WTC11 (cell line): ENCODE data around the gene CREB3L1. TPM values are rescaled to one million over a fixed set of nuclear protein-coding genes. Genes with fewer than 3 reads are reported as not detected.

ENCODE experiments used
- ATAC-seq: fragments of 200-7000 bp; cut with Tn5 transposase; 2 replicates; pipeline ENCODE4 v1.10.0; 2021; ENCODE audit warnings: mild to moderate bottlenecking, moderate library complexity
- CTCF ChIA-PET: fragments of 300-600 bp; sonication (Branson Sonifier 250); formaldehyde crosslinking; loops from one replicate; lab custom pipeline; 2021; ENCODE audit warnings: antibody characterized with exemption; lab: Charles Lee
- POLR2A ChIA-PET: fragments of 350-600 bp; sonication (Branson Sonifier 250); formaldehyde crosslinking; loops from one replicate; lab custom pipeline; 2021; ENCODE audit warnings: antibody characterized with exemption; lab: Charles Lee
- DNase-seq: peaks from one replicate; pipeline ENCODE4 v3.0.0; 2021; ENCODE audit warnings: low spot score
- H3K27ac Mint-ChIP-seq: 2 replicates; pipeline ENCODE4 v1.8.0; 2021; ENCODE audit warnings: mixed read lengths
- H3K27me3 Mint-ChIP-seq: 2 replicates; pipeline ENCODE4 v1.8.0; 2021; ENCODE audit warnings: low read depth, mild to moderate bottlenecking, moderate library complexity, mixed read lengths
- H3K36me3 Mint-ChIP-seq: 2 replicates; pipeline ENCODE4 v1.8.0; 2021; ENCODE audit warnings: mixed read lengths
- H3K4me1 Mint-ChIP-seq: 2 replicates; pipeline ENCODE4 v1.8.0; 2022; ENCODE audit warnings: mixed read lengths
- H3K4me3 Mint-ChIP-seq: 2 replicates; pipeline ENCODE4 v1.8.0; 2021; ENCODE audit warnings: mild to moderate bottlenecking, moderate library complexity, mixed read lengths
- H3K9me3 Mint-ChIP-seq: 2 replicates; pipeline ENCODE4 v1.8.0; 2021; ENCODE audit warnings: mixed read lengths
- GABPB1 ChIP-seq: sonication (generic); formaldehyde crosslinking; IDR thresholded peaks from 2 replicates; pipeline ENCODE4 v1.8.1; 2023; ENCODE audit warnings: mild to moderate bottlenecking, missing genetic modification reagents
- GRHL2 ChIP-seq: fragments of 250-450 bp; sonication (Bioruptor Pico); IDR thresholded peaks from 2 replicates; pipeline ENCODE4 v1.8.0; 2022; ENCODE audit warnings: mild to moderate bottlenecking, moderate library complexity; ENCODE audit not compliant: insufficient replicate concordance, severe bottlenecking
- IRF2 ChIP-seq: sonication (generic); formaldehyde crosslinking; IDR thresholded peaks from 2 replicates; pipeline ENCODE4 v1.8.0; 2022; ENCODE audit warnings: low read depth, missing genetic modification reagents, borderline replicate concordance
- NFYB ChIP-seq: sonication (generic); formaldehyde crosslinking; conservative IDR thresholded peaks from 2 replicates; pipeline ENCODE4 v1.8.0; 2022; ENCODE audit warnings: low read depth, missing genetic modification reagents
- TEAD1 ChIP-seq: sonication (generic); formaldehyde crosslinking; IDR thresholded peaks from 2 replicates; pipeline ENCODE4 v1.8.0; 2022; ENCODE audit warnings: mild to moderate bottlenecking, missing genetic modification reagents
- ZNF138 ChIP-seq: sonication (generic); formaldehyde crosslinking; conservative IDR thresholded peaks from 2 replicates; pipeline ENCODE4 v1.8.1; 2022; ENCODE audit warnings: mild to moderate bottlenecking, moderate library complexity, missing genetic modification reagents
- ZNF416 ChIP-seq: fragments of 250-450 bp; sonication (Bioruptor Pico); IDR thresholded peaks from 2 replicates; pipeline ENCODE4 v1.9.0; 2021; ENCODE audit warnings: mild to moderate bottlenecking, inconsistent platforms
- ZNF512 ChIP-seq: sonication (generic); formaldehyde crosslinking; IDR thresholded peaks from 2 replicates; pipeline ENCODE4 v1.8.1; 2022; ENCODE audit warnings: missing genetic modification reagents, borderline replicate concordance
- total RNA-seq: library from RNA; stranded (reverse); gene quantifications from 3 replicates; pipeline ENCODE4 v1.2.3, GENCODE V29; 2021
- TF ChIP-seq, protein P1 (sequence below): fragments of 250-450 bp; sonication (Bioruptor Pico); IDR thresholded peaks from 2 replicates; pipeline ENCODE4 v2.1.2; 2022; ENCODE audit warnings: mild to moderate bottlenecking, moderate library complexity
- TF ChIP-seq, protein P2 (sequence below): sonication (generic); formaldehyde crosslinking; IDR thresholded peaks from 2 replicates; pipeline ENCODE4 v1.8.1; 2023; ENCODE audit warnings: mild to moderate bottlenecking, missing genetic modification reagents
- TF ChIP-seq, protein P3 (sequence below): sonication (generic); formaldehyde crosslinking; IDR thresholded peaks from 2 replicates; pipeline ENCODE4 v1.8.0; 2023; ENCODE audit warnings: missing genetic modification reagents, mild to moderate bottlenecking, borderline replicate concordance

Gene CREB3L1
- total RNA-seq, 1 experiment from 2014 or later = 10.9 TPM

- H3K27ac Mint-ChIP-seq = no peak overlapping the region
- ChIA-PET POLR2A (no interaction called here), CTCF (interaction anchor here (0.8 to 11.2 kb wide), 6 partner anchors 12 to 60 kb away, joined by 4 to 242 read pairs (median 12); partner anchors contain the start of gene CREB3L1)
- H3K36me3 Mint-ChIP-seq = 0 out of 2 replicates have a peak, but pooled peaks cover 2% of the 10 kb centered on the region
- no peaks in the 10 kb centered on the region for H3K27me3 Mint-ChIP-seq
- ATAC-seq = no peak
- H3K4me1 Mint-ChIP-seq = peaks cover 27% of the 10 kb centered on the region
- no peak overlapping the region for H3K4me3 Mint-ChIP-seq
- no peak for DNase-seq
- TF ChIP-seq, protein P1, sequence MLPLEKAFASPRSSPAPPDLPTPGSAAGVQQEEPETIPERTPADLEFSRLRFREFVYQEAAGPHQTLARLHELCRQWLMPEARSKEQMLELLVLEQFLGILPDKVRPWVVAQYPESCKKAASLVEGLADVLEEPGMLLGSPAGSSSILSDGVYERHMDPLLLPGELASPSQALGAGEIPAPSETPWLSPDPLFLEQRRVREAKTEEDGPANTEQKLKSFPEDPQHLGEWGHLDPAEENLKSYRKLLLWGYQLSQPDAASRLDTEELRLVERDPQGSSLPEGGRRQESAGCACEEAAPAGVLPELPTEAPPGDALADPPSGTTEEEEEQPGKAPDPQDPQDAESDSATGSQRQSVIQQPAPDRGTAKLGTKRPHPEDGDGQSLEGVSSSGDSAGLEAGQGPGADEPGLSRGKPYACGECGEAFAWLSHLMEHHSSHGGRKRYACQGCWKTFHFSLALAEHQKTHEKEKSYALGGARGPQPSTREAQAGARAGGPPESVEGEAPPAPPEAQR (CRISPR knock-in tag) = no peak
- TF ChIP-seq GRHL2 (no peak), ZNF512 (no peak), IRF2 (CRISPR knock-in tag) (no peak)
- TF ChIP-seq, protein P2, sequence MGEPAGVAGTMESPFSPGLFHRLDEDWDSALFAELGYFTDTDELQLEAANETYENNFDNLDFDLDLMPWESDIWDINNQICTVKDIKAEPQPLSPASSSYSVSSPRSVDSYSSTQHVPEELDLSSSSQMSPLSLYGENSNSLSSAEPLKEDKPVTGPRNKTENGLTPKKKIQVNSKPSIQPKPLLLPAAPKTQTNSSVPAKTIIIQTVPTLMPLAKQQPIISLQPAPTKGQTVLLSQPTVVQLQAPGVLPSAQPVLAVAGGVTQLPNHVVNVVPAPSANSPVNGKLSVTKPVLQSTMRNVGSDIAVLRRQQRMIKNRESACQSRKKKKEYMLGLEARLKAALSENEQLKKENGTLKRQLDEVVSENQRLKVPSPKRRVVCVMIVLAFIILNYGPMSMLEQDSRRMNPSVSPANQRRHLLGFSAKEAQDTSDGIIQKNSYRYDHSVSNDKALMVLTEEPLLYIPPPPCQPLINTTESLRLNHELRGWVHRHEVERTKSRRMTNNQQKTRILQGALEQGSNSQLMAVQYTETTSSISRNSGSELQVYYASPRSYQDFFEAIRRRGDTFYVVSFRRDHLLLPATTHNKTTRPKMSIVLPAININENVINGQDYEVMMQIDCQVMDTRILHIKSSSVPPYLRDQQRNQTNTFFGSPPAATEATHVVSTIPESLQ (CRISPR knock-in tag) = no peak
- TF ChIP-seq, protein P3, sequence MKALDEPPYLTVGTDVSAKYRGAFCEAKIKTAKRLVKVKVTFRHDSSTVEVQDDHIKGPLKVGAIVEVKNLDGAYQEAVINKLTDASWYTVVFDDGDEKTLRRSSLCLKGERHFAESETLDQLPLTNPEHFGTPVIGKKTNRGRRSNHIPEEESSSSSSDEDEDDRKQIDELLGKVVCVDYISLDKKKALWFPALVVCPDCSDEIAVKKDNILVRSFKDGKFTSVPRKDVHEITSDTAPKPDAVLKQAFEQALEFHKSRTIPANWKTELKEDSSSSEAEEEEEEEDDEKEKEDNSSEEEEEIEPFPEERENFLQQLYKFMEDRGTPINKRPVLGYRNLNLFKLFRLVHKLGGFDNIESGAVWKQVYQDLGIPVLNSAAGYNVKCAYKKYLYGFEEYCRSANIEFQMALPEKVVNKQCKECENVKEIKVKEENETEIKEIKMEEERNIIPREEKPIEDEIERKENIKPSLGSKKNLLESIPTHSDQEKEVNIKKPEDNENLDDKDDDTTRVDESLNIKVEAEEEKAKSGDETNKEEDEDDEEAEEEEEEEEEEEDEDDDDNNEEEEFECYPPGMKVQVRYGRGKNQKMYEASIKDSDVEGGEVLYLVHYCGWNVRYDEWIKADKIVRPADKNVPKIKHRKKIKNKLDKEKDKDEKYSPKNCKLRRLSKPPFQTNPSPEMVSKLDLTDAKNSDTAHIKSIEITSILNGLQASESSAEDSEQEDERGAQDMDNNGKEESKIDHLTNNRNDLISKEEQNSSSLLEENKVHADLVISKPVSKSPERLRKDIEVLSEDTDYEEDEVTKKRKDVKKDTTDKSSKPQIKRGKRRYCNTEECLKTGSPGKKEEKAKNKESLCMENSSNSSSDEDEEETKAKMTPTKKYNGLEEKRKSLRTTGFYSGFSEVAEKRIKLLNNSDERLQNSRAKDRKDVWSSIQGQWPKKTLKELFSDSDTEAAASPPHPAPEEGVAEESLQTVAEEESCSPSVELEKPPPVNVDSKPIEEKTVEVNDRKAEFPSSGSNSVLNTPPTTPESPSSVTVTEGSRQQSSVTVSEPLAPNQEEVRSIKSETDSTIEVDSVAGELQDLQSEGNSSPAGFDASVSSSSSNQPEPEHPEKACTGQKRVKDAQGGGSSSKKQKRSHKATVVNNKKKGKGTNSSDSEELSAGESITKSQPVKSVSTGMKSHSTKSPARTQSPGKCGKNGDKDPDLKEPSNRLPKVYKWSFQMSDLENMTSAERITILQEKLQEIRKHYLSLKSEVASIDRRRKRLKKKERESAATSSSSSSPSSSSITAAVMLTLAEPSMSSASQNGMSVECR = no peak
- no peaks in the 10 kb centered on the region for H3K9me3 Mint-ChIP-seq
Observed at GRCh38 chr11:46298699-46299433, 21.4 kb downstream of the CREB3L1 start.

GRCh38 chr11:46299451-46299961, 22.0 kb downstream of the CREB3L1 start:
- Mint-ChIP-seq H3K36me3 (0 out of 2 replicates have a peak, but pooled peaks cover 2% of the 10 kb centered on the region), H3K4me1 (peaks cover 21% of the 10 kb centered on the region), H3K4me3 (no peak overlapping the region), H3K27me3 (no peaks in the 10 kb centered on the region), H3K9me3 (no peaks in the 10 kb centered on the region), H3K27ac (no peak overlapping the region)
- POLR2A ChIA-PET = interaction anchor here (0.9 kb wide), 1 partner anchor 53 kb away, joined by 3 read pairs; no protein-coding TSS in a partner anchor
- no peak for DNase-seq
- no peak for ATAC-seq
- no peak for TF ChIP-seq TEAD1 (CRISPR knock-in tag)
- no peak for TF ChIP-seq NFYB (CRISPR knock-in tag)
- TF ChIP-seq ZNF138 (CRISPR knock-in tag) = no peak
- no peak for TF ChIP-seq ZNF416 (CRISPR knock-in tag)
- TF ChIP-seq GABPB1 (CRISPR knock-in tag) = no peak
- CTCF ChIA-PET = interaction anchor here (0.7 to 11.2 kb wide), 9 partner anchors 12 to 93 kb away, joined by 3 to 242 read pairs (median 4); partner anchors contain the start of gene CREB3L1
